Prostate gland (tissue), 2 donors: ENCODE data around the gene ZNF688.

Source experiments
- CTCF ChIP-seq, 4 experiments: fragments of 200-600 bp in 2 of 4; fragments of 450-650 bp in 2 of 4; sonication (generic) in 2 of 4; IDR thresholded peaks; 1 replicate in 3 of 4; 2 replicates in 1 of 4; pipeline ENCODE4 v1.5.1; 2016 to 2019; ENCODE audit warnings: antibody characterized with exemption in 4 of 4, mild to moderate bottlenecking in 2 of 4, moderate library complexity in 2 of 4
- POLR2A ChIP-seq: fragments of 450-650 bp; IDR thresholded peaks from one replicate; pipeline ENCODE4 v1.6.1; 2016; ENCODE audit warnings: antibody characterized with exemption, mild to moderate bottlenecking

DNA sequence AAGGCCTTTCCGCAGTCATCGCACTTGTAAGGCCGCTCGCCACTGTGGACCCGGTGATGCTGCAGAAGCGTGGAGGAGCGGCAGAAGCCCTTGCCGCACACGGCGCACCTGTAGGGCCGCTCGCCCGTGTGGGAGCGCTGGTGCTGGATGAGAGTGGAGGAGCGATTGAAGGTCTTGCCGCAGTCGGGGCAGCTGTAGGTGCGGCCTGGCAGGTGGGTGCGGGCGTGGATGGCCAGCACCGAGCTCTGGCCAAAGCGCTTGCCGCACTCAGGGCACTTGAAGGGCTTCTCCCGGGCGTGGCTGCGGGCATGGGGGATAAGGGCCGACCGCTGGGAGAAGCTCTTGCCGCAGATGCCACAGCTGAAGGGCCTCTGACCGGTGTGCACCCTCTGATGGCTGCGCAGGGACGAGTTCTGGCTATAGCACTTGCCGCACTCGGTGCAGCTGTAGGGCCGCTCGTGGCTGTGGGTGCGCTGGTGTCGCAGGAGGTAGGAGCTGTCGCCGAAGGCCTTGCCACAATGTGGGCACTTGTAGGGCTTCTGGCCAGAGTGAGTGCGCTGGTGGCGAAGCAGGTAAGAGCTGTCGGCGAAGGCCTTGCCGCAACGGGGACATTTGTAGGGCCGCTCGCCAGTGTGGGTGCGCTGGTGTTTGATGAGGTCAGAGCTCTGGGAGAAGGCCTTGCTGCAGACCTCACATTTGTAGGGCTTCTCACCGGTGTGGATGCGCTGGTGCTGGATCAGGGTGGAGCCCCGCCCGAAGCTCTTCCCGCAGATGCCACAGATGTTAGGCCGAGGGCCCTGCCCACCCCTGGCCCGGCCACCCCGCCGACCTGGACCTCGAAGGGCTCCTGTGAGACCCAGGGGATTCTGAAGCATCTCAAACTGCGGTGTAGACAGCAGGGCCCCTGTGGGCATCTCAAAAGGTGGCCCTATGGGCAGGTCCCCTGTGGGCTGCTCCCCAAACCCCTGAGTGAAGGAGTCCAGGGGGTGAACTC lies 46.6 kb downstream of the ZNF688 start:
- TF ChIP-seq POLR2A (no peak), CTCF (IDR thresholded peaks at IDR 0.05) (no peak)
